SK-N-SH (cell line): ENCODE results near the gene PLEKHA3. TPM values are rescaled to one million over a fixed set of nuclear protein-coding genes. Genes with fewer than 3 reads are reported as not detected.

Experiments
- CTCF ChIA-PET: fragments of 300-600, 350-600 bp; formaldehyde crosslinking; extraction: SDS; loops from one replicate; lab custom pipeline; 2021; lab: Yijun Ruan, JAX
- POLR2A ChIA-PET: fragments of 350-600 bp; sonication (Branson Sonifier 250); formaldehyde crosslinking; extraction: SDS; loops from one replicate; lab custom pipeline; 2020; ENCODE audit warnings: antibody characterized with exemption, inconsistent platforms; lab: Yijun Ruan, JAX
- DNase-seq: peaks from one replicate; pipeline ENCODE4 v3.0.0; 2012
- H2AFZ ChIP-seq: fragments of 200-600 bp; sonication (generic); 2 replicates; pipeline ENCODE4 v1.8.1; 2016; ENCODE audit warnings: antibody characterized with exemption, mild to moderate bottlenecking, low read depth
- H3F3A ChIP-seq: fragments of 200-600 bp; sonication (generic); replicated peaks from 2 replicates; pipeline ENCODE3; 2016; ENCODE audit warnings: antibody characterized with exemption, mild to moderate bottlenecking; ENCODE audit not compliant: insufficient read depth
- H3K27ac ChIP-seq, 2 experiments: fragments of 200-500 bp in 1 of 2; fragments of 200-600 bp in 1 of 2; sonication (Bioruptor generic) in 1 of 2; sonication (generic), shearing (Covaris generic) in 1 of 2; 2 replicates each; pipeline versions ENCODE4 v1.5.1 to v1.6.1; 2014 to 2016; ENCODE audit warnings: low read depth in 2 of 2, inconsistent platforms in 1 of 2, low read length in 1 of 2, mild to moderate bottlenecking in 1 of 2, mixed read lengths in 1 of 2
- H3K27me3 ChIP-seq: fragments of 200-600 bp; sonication (generic), shearing (Covaris generic); 2 replicates; pipeline ENCODE4 v1.6.1; 2016; ENCODE audit warnings: mixed run types; ENCODE audit not compliant: insufficient read depth
- H3K36me3 ChIP-seq, 2 experiments: fragments of 200-500 bp in 1 of 2; fragments of 200-600 bp in 1 of 2; sonication (Bioruptor generic) in 1 of 2; sonication (generic) in 1 of 2; replicated peaks in 1 of 2; 2 replicates each; pipeline versions ENCODE3 to v1.5.1; 2014 to 2016; ENCODE audit warnings: low read length in 1 of 2, mild to moderate bottlenecking in 1 of 2; ENCODE audit not compliant: insufficient read depth in 2 of 2, control insufficient read depth in 1 of 2
- H3K4me1 ChIP-seq, 2 experiments: fragments of 200-500 bp in 1 of 2; fragments of 200-600 bp in 1 of 2; sonication (Bioruptor generic) in 1 of 2; sonication (generic), shearing (Covaris generic) in 1 of 2; 2 replicates each; pipeline versions ENCODE4 v1.5.1 to v1.6.1; 2014 to 2016; ENCODE audit warnings: low read depth in 1 of 2, low read length in 1 of 2, mixed run types in 1 of 2; ENCODE audit not compliant: insufficient read depth in 2 of 2, control insufficient read depth in 1 of 2
- H3K4me2 ChIP-seq: fragments of 200-600 bp; sonication (generic), shearing (Covaris generic); 2 replicates; pipeline ENCODE4 v1.6.1; 2017; ENCODE audit warnings: mixed run types
- H3K4me3 ChIP-seq, 2 experiments: fragments of 200-500 bp in 1 of 2; fragments of 200-600 bp in 1 of 2; sonication (Bioruptor generic) in 1 of 2; sonication (generic), shearing (Covaris generic) in 1 of 2; 2 replicates each; pipeline versions ENCODE4 v1.5.1 to v1.8.1; 2014 to 2016; ENCODE audit warnings: low read depth in 2 of 2, inconsistent platforms in 1 of 2, low read length in 1 of 2, mild to moderate bottlenecking in 1 of 2, mixed read lengths in 1 of 2, moderate library complexity in 1 of 2
- H3K79me2 ChIP-seq: fragments of 200-600 bp; sonication (generic); 2 replicates; pipeline ENCODE4 v1.8.1; 2017; ENCODE audit warnings: mild to moderate bottlenecking; ENCODE audit not compliant: insufficient read depth
- H3K9ac ChIP-seq: fragments of 200-600 bp; sonication (generic); 2 replicates; pipeline ENCODE4 v1.6.1; 2017; ENCODE audit warnings: mixed run types
- H3K9me2 ChIP-seq: fragments of 200-600 bp; sonication (generic); 2 replicates; pipeline ENCODE4 v1.6.1; 2017; ENCODE audit warnings: mixed run types
- H3K9me3 ChIP-seq: fragments of 200-600 bp; sonication (generic); 2 replicates; pipeline ENCODE4 v1.6.1; 2017; ENCODE audit warnings: mixed run types, mild to moderate bottlenecking, moderate library complexity
- H4K20me1 ChIP-seq: fragments of 200-600 bp; sonication (generic); 2 replicates; pipeline ENCODE4 v1.6.1; 2017; ENCODE audit warnings: mild to moderate bottlenecking, mixed run types; ENCODE audit not compliant: insufficient read depth
- CTCF ChIP-seq: fragments of 200-600 bp; sonication (generic); IDR thresholded peaks from 2 replicates; pipeline ENCODE4 v1.6.1; 2017; ENCODE audit warnings: antibody characterized with exemption, mild to moderate bottlenecking, moderate library complexity
- EP300 ChIP-seq, 2 experiments: IDR thresholded peaks; 2 replicates each; pipeline versions ENCODE4 v1.4.0 to v1.6.1; 2012; ENCODE audit warnings: borderline replicate concordance in 1 of 2, low read depth in 1 of 2, low read length in 1 of 2
- FOXM1 ChIP-seq: IDR thresholded peaks from 2 replicates; pipeline ENCODE4 v1.4.0; 2012; ENCODE audit warnings: low read depth, mild to moderate bottlenecking
- GABPA ChIP-seq: IDR thresholded peaks from 2 replicates; pipeline ENCODE4 v1.4.0; 2012; ENCODE audit warnings: low read depth, mild to moderate bottlenecking
- GATA2 ChIP-seq: sonication (generic); formaldehyde crosslinking; IDR thresholded peaks from 2 replicates; pipeline ENCODE4 v1.5.0; 2020; ENCODE audit warnings: mild to moderate bottlenecking, missing genetic modification reagents
- IRF3 ChIP-seq: fragments of 150-350 bp; IDR thresholded peaks from 2 replicates; pipeline ENCODE4 v1.6.1; 2016; ENCODE audit warnings: mild to moderate bottlenecking, low read depth, low read length
- JUND ChIP-seq: IDR thresholded peaks from 2 replicates; pipeline ENCODE4 v1.4.0; 2012
- NFIC ChIP-seq: IDR thresholded peaks from 2 replicates; pipeline ENCODE4 v1.4.0; 2012; ENCODE audit warnings: borderline replicate concordance
- NRF1 ChIP-seq: IDR thresholded peaks from 2 replicates; pipeline ENCODE4 v1.6.1; 2012; ENCODE audit warnings: low read depth, mild to moderate bottlenecking, low read length
- REST ChIP-seq: IDR thresholded peaks from 2 replicates; pipeline ENCODE4 v1.6.1; 2012; ENCODE audit warnings: mild to moderate bottlenecking, low read depth, low read length, moderate library complexity
- SIN3A ChIP-seq: IDR thresholded peaks from 2 replicates; pipeline ENCODE4 v1.6.1; 2012; ENCODE audit warnings: low read depth, mild to moderate bottlenecking, low read length, moderate library complexity, borderline replicate concordance
- SMC3 ChIP-seq: IDR thresholded peaks from 2 replicates; pipeline ENCODE4 v1.6.1; 2012; ENCODE audit warnings: low read depth, low read length, improper control_type of control experiment
- TCF12 ChIP-seq: IDR thresholded peaks from 2 replicates; pipeline ENCODE4 v1.4.0; 2012
- TEAD4 ChIP-seq: IDR thresholded peaks from 2 replicates; pipeline ENCODE4 v1.4.0; 2012; ENCODE audit warnings: mild to moderate bottlenecking, borderline replicate concordance; ENCODE audit not compliant: insufficient read depth
- YY1 ChIP-seq: IDR thresholded peaks from 2 replicates; pipeline ENCODE4 v1.4.0; 2012; ENCODE audit warnings: low read depth, mild to moderate bottlenecking
- WGBS: methylation state at CpG from one replicate; pipeline ENCODE4 v1.1.6; 2017; ENCODE audit warnings: low lambda C conversion rate; 5-methylcytosine and 5-hydroxymethylcytosine counted together
- polyA plus RNA-seq, 3 experiments: library from polyadenylated mRNA; depleted of rRNA; stranded (reverse); fragments of >200 nt; gene quantifications; 2 replicates each; pipeline ENCODE4 v1.2.3, GENCODE V29; 2012
- TF ChIP-seq, protein P1 (sequence below): IDR thresholded peaks from 2 replicates; pipeline ENCODE4 v1.4.0; 2012; ENCODE audit warnings: low read depth
- TF ChIP-seq, protein P2 (sequence below): fragments of 150-350 bp; IDR thresholded peaks from 2 replicates; pipeline ENCODE4 v1.6.1; 2017; ENCODE audit warnings: antibody characterized with exemption, low read length, low read depth, borderline replicate concordance
- TF ChIP-seq, protein P3 (sequence below): IDR thresholded peaks from 2 replicates; pipeline ENCODE4 v1.4.0; 2012; ENCODE audit warnings: low read depth, borderline replicate concordance

The PLEKHA3 gene
- polyA plus RNA-seq, 1 of the 3 experiments (the other 2 are of a cell fraction): 5.7 TPM

GRCh38 chr2:178452870-178453269 is 27.4 kb upstream of the PLEKHA3 start:
- H4K20me1 ChIP-seq: peaks cover 21% of the 10 kb centered on the region
- peaks cover 0 to 22% of the 10 kb centered on the region in 2 experiments; a peak in 2 of 4 replicates for H3K4me1 ChIP-seq
- no peaks in the 10 kb centered on the region for H3K9me3 ChIP-seq
- H2AFZ ChIP-seq: no peak overlapping the region
- peaks cover 3% of the 10 kb centered on the region for H3F3A ChIP-seq
- ChIA-PET CTCF (interaction anchor here (2.0 kb wide), 1 partner anchor 15 kb away, joined by 5 read pairs; no protein-coding TSS in a partner anchor), POLR2A (no interaction called here)
- TF ChIP-seq GABPA (no peak), NFIC (peak; percentile 21; the same call in 1 of the 2 replicates)
- no peak for DNase-seq
- no peak overlapping the region for H3K4me2 ChIP-seq
- no peak overlapping the region for H3K4me3 ChIP-seq
- no peaks in the 10 kb centered on the region for H3K9me2 ChIP-seq
- peaks cover 28% of the 10 kb centered on the region for H3K79me2 ChIP-seq
- H3K27ac ChIP-seq: no peak overlapping the region
- H3K27me3 ChIP-seq: no peaks in the 10 kb centered on the region
- WGBS: 77% methylated on average over 5 of the region's 5 CpGs
- no peak overlapping the region for H3K9ac ChIP-seq
- peaks cover 4 to 13% of the 10 kb centered on the region in 2 experiments for H3K36me3 ChIP-seq

DNA sequence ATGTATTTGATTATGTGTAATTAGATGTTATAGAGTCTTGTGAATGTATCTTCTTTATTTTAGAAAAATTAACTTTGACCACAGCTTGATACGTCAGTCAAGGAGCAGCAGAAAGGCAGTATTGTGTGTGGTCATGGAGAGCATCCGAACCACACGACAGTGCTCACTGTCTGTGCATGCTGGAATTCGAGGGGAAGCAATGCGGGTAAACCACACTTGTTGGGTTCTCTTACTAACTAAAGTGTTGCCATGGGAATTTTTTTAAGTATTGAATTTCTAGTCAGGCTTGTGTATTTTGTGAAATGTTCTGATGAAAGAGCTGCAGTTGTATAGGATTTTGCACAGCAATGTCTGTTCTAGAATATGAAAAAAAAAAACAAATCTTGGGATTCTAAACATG is 24.3 kb upstream of the PLEKHA3 start:
- no peaks in the 10 kb centered on the region for H3K9me2 ChIP-seq
- H3K79me2 ChIP-seq: no peaks in the 10 kb centered on the region; the same call in 1 of the 2 replicates
- H2AFZ ChIP-seq: no peak overlapping the region
- no peaks in the 10 kb centered on the region for H3K9me3 ChIP-seq
- CTCF ChIA-PET: no interaction called here
- no peak overlapping the region for H3K27ac ChIP-seq
- H3K9ac ChIP-seq: no peak overlapping the region
- H3K36me3 ChIP-seq: no peaks in the 10 kb centered on the region
- H3K4me2 ChIP-seq: no peak overlapping the region
- no peaks in the 10 kb centered on the region for H4K20me1 ChIP-seq
- WGBS: 96% methylated on average over 5 of the region's 5 CpGs
- H3K27me3 ChIP-seq: no peaks in the 10 kb centered on the region
- H3K4me3 ChIP-seq: no peak overlapping the region
- TF ChIP-seq, protein P1, sequence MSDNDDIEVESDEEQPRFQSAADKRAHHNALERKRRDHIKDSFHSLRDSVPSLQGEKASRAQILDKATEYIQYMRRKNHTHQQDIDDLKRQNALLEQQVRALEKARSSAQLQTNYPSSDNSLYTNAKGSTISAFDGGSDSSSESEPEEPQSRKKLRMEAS: no peak
- TF ChIP-seq SIN3A (no peak), NFIC (no peak), YY1 (no peak), FOXM1 (no peak), TCF12 (no peak), GATA2 (no peak), JUND (no peak), SMC3 (no peak), NRF1 (no peak), GABPA (no peak), REST (no peak), IRF3 (no peak), TEAD4 (no peak), EP300 (IDR thresholded peaks at IDR 0.05; ENCODE audit: borderline replicate concordance in 1 of 2, low read depth in 1 of 2, low read length in 1 of 2) (no peak), CTCF (no peak)
- TF ChIP-seq, protein P2, sequence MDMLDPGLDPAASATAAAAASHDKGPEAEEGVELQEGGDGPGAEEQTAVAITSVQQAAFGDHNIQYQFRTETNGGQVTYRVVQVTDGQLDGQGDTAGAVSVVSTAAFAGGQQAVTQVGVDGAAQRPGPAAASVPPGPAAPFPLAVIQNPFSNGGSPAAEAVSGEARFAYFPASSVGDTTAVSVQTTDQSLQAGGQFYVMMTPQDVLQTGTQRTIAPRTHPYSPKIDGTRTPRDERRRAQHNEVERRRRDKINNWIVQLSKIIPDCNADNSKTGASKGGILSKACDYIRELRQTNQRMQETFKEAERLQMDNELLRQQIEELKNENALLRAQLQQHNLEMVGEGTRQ: no peak
- TF ChIP-seq, protein P3, sequence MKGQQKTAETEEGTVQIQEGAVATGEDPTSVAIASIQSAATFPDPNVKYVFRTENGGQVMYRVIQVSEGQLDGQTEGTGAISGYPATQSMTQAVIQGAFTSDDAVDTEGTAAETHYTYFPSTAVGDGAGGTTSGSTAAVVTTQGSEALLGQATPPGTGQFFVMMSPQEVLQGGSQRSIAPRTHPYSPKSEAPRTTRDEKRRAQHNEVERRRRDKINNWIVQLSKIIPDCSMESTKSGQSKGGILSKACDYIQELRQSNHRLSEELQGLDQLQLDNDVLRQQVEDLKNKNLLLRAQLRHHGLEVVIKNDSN: no peak
- no peak for DNase-seq
- POLR2A ChIA-PET: no interaction called here
- peaks cover 3% of the 10 kb centered on the region for H3F3A ChIP-seq
- H3K4me1 ChIP-seq: peaks cover 0 to 5% of the 10 kb centered on the region in 2 experiments; a peak in 2 of 4 replicates
